PC-3 (cell line): ENCODE data around the gene TPTE2. TPM values are rescaled to one million over a fixed set of nuclear protein-coding genes. Genes with fewer than 3 reads are reported as not detected.

Experiments
- ATAC-seq: fragments of 200-7000 bp; cut with Tn5 transposase; 2 replicates; pipeline ENCODE4 v1.9.1; 2020; ENCODE audit warnings: mild to moderate bottlenecking, moderate library complexity
- BruUV-seq: library from RNA; stranded (reverse); fragments of 400-500 nt; replicated peaks from 2 replicates; lab custom pipeline; 2021; lab: Mats Ljungman, UMichigan
- CTCF ChIA-PET: fragments of 300-600 bp; sonication (Branson Sonifier 250); formaldehyde crosslinking; loops from one replicate; lab custom pipeline; 2022; ENCODE audit warnings: antibody characterized with exemption; lab: Charles Lee
- POLR2A ChIA-PET: fragments of 300-600 bp; sonication (Branson Sonifier 250); formaldehyde crosslinking; loops from one replicate; lab custom pipeline; 2022; ENCODE audit warnings: antibody characterized with exemption; ENCODE audit not compliant: unreplicated experiment; lab: Charles Lee
- DNase-seq: peaks from one replicate; pipeline ENCODE4 v3.0.0-alpha.2; 2015
- H2AFZ ChIP-seq: fragments of 300-600 bp; sonication (generic); 2 replicates; pipeline ENCODE4 v1.6.0; 2016; ENCODE audit warnings: antibody characterized with exemption, low read length
- H3F3A ChIP-seq: fragments of 300-600 bp; sonication (generic); one replicate; pipeline ENCODE4 v1.6.0; 2017; ENCODE audit warnings: antibody characterized with exemption, low read length, control low read depth, mild to moderate bottlenecking; ENCODE audit not compliant: unreplicated experiment
- H3K27ac ChIP-seq: fragments of 300-600 bp; sonication (generic); 2 replicates; pipeline ENCODE4 v1.5.1; 2016; ENCODE audit warnings: mild to moderate bottlenecking, low read length
- H3K27me3 ChIP-seq: fragments of 300-600 bp; sonication (generic); 2 replicates; pipeline ENCODE4 v1.6.1; 2016; ENCODE audit warnings: low read length, mixed read lengths
- H3K36me3 ChIP-seq: fragments of 300-600 bp; sonication (generic); 2 replicates; pipeline ENCODE4 v1.6.1; 2016; ENCODE audit warnings: low read depth, mixed run types, low read length, mixed read lengths
- H3K4me1 ChIP-seq: fragments of 300-600 bp; sonication (generic); 2 replicates; pipeline ENCODE4 v1.5.1; 2016; ENCODE audit warnings: low read length; ENCODE audit not compliant: insufficient read depth
- H3K4me2 ChIP-seq: fragments of 300-600 bp; sonication (generic); 2 replicates; pipeline ENCODE4 v1.6.0; 2016; ENCODE audit warnings: low read length
- H3K4me3 ChIP-seq: fragments of 300-600 bp; sonication (generic); 2 replicates; pipeline ENCODE4 v1.5.1; 2016; ENCODE audit warnings: mild to moderate bottlenecking, low read length, mixed read lengths
- H3K79me2 ChIP-seq: fragments of 300-600 bp; sonication (generic); 2 replicates; pipeline ENCODE4 v1.6.1; 2017; ENCODE audit warnings: low read length, mixed read lengths
- H3K9ac ChIP-seq: fragments of 300-600 bp; sonication (generic); 2 replicates; pipeline ENCODE4 v1.6.0; 2016; ENCODE audit warnings: mild to moderate bottlenecking, low read length
- H3K9me2 ChIP-seq: fragments of 300-600 bp; sonication (generic); replicated peaks from 2 replicates; pipeline ENCODE4 v1.6.1; 2016; ENCODE audit warnings: mixed run types, low read length, mixed read lengths
- H3K9me3 ChIP-seq: fragments of 300-600 bp; sonication (generic); 2 replicates; pipeline ENCODE4 v1.6.1; 2016; ENCODE audit warnings: low read length, mixed read lengths
- H4K20me1 ChIP-seq: fragments of 300-600 bp; sonication (generic); 2 replicates; pipeline ENCODE4 v1.6.1; 2016; ENCODE audit warnings: low read length, mixed read lengths
- CTCF ChIP-seq: fragments of 300-600 bp; sonication (generic); conservative IDR thresholded peaks from 2 replicates; pipeline ENCODE4 v1.5.1; 2017; ENCODE audit warnings: antibody characterized with exemption, low read depth, mild to moderate bottlenecking, low read length
- EZH2 ChIP-seq: fragments of 300-600 bp; sonication (generic); IDR thresholded peaks from one replicate; pipeline ENCODE4 v1.6.1; 2017; ENCODE audit warnings: antibody characterized with exemption, mild to moderate bottlenecking, low read length; ENCODE audit not compliant: unreplicated experiment
- EZH2phosphoT487 ChIP-seq: fragments of 300-600 bp; sonication (generic); IDR thresholded peaks from 2 replicates; pipeline ENCODE4 v1.6.1; 2018; ENCODE audit warnings: mild to moderate bottlenecking, antibody characterized with exemption, low read length, borderline replicate concordance
- intact Hi-C: fragments of 100-400 bp; cut with micrococcal nuclease; formaldehyde crosslinking; loops from 2 replicates; pipeline ENCODE4 v1.9.0; 2023
- total RNA-seq: library from RNA; depleted of rRNA; stranded (reverse); fragments of >200 nt; gene quantifications from 2 replicates; pipeline ENCODE4 v1.2.3, GENCODE V29; 2014

Gene TPTE2
- total RNA-seq, 1 experiment from 2014 or later, result not detected

- TF ChIP-seq CTCF, result no peak
- no peak for TF ChIP-seq EZH2
- TF ChIP-seq EZH2phosphoT487, result no peak
Measured at GRCh38 chr13:19596960-19597361, 35.6 kb upstream of the TPTE2 start.

GRCh38 chr13:19596086-19596485, 34.8 kb upstream of the TPTE2 start:
- intact Hi-C loops, result no loop called here
- Histone ChIP-seq H3K4me3 (no peak overlapping the region), H3K27me3 (no peaks in the 10 kb centered on the region), H3K9me2 (no peaks in the 10 kb centered on the region), H3K4me2 (no peak overlapping the region), H3K27ac (no peak overlapping the region), H4K20me1 (no peaks in the 10 kb centered on the region), H3K9ac (no peak overlapping the region), H3K36me3 (no peaks in the 10 kb centered on the region), H3F3A (no peaks in the 10 kb centered on the region), H2AFZ (no peak overlapping the region), H3K79me2 (peaks cover under 1% of the 10 kb centered on the region; the same call in 1 of the 2 replicates), H3K4me1 (peaks cover 20% of the 10 kb centered on the region), H3K9me3 (no peaks in the 10 kb centered on the region)
- ChIA-PET POLR2A (no interaction called here), CTCF (no interaction called here)
- TF ChIP-seq CTCF (no peak), EZH2phosphoT487 (no peak), EZH2 (no peak)
- no TSS peak for BruUV-seq
- DNase-seq (no peak), ATAC-seq (no peak)

More at GRCh38 chr13:19596960-19597361, 35.6 kb upstream of the TPTE2 start:
- Histone ChIP-seq H3K9me2 (no peaks in the 10 kb centered on the region), H3K36me3 (no peaks in the 10 kb centered on the region), H3K4me2 (peak overlapping the region; percentile 64), H3K4me3 (peak overlapping the region; percentile 19), H3K9ac (peak overlapping the region; percentile 48), H3K79me2 (peaks cover 10% of the 10 kb centered on the region), H2AFZ (no peak overlapping the region), H3F3A (no peaks in the 10 kb centered on the region), H3K9me3 (no peaks in the 10 kb centered on the region), H3K27ac (peak overlapping the region; percentile 84), H3K27me3 (no peaks in the 10 kb centered on the region), H4K20me1 (no peaks in the 10 kb centered on the region), H3K4me1 (peaks cover 25% of the 10 kb centered on the region)
- intact Hi-C loops, result no loop called here
- DNase-seq (peak; percentile 91), ATAC-seq (peak; percentile 74)
- POLR2A ChIA-PET, result no interaction called here
- CTCF ChIA-PET, result no interaction called here
- no TSS peak for BruUV-seq

- H2AFZ ChIP-seq, result no peak overlapping the region
- H3F3A ChIP-seq, result no peaks in the 10 kb centered on the region
- intact Hi-C loops, result no loop called here
- no peaks in the 10 kb centered on the region for H4K20me1 ChIP-seq
- no peak overlapping the region for H3K9ac ChIP-seq
- no TSS peak for BruUV-seq
- no peaks in the 10 kb centered on the region for H3K36me3 ChIP-seq
- CTCF ChIA-PET, result no interaction called here
- no peak overlapping the region for H3K27ac ChIP-seq
- no peaks in the 10 kb centered on the region for H3K9me3 ChIP-seq
- H3K4me3 ChIP-seq, result no peak overlapping the region
- ATAC-seq, result no peak
- no peak for TF ChIP-seq EZH2phosphoT487
- TF ChIP-seq CTCF, result no peak
- no peak for TF ChIP-seq EZH2
- DNase-seq, result no peak
- POLR2A ChIA-PET, result no interaction called here
- H3K4me1 ChIP-seq, result peaks cover 13% of the 10 kb centered on the region
- no peak overlapping the region for H3K4me2 ChIP-seq
- H3K79me2 ChIP-seq, result no peaks in the 10 kb centered on the region
- no peaks in the 10 kb centered on the region for H3K9me2 ChIP-seq
- H3K27me3 ChIP-seq, result no peaks in the 10 kb centered on the region
Measured at GRCh38 chr13:19592657-19593180, 31.4 kb upstream of the TPTE2 start.
